Hepatocyte (in vitro differentiated cells): ENCODE results near the gene LRFN4. TPM values are rescaled to one million over a fixed set of nuclear protein-coding genes. Genes with fewer than 3 reads are reported as not detected.

ENCODE experiments used
- DNase-seq: peaks from one replicate; pipeline ENCODE4 v3.0.0-alpha.2; 2016; ENCODE audit warnings: low spot score
- H2AFZ ChIP-seq: fragments of 200-600 bp; sonication (generic); 2 replicates; pipeline ENCODE4 v1.6.0; 2016; ENCODE audit warnings: antibody characterized with exemption, mild to moderate bottlenecking
- H3K27ac ChIP-seq: fragments of 200-600 bp; sonication (generic); 2 replicates; pipeline ENCODE4 v1.5.1; 2016; ENCODE audit warnings: mild to moderate bottlenecking
- H3K27me3 ChIP-seq: fragments of 200-600 bp; sonication (generic); 2 replicates; pipeline ENCODE4 v1.6.1; 2016
- H3K36me3 ChIP-seq: fragments of 200-600 bp; sonication (generic); replicated peaks from 2 replicates; pipeline ENCODE4 v1.5.1; 2016; ENCODE audit warnings: low read depth; ENCODE audit not compliant: insufficient read depth
- H3K4me1 ChIP-seq: fragments of 200-600 bp; sonication (generic); 2 replicates; pipeline ENCODE4 v1.5.1; 2016; ENCODE audit warnings: mild to moderate bottlenecking, moderate library complexity; ENCODE audit not compliant: insufficient read depth
- H3K4me2 ChIP-seq: fragments of 200-600 bp; sonication (generic); 2 replicates; pipeline ENCODE4 v1.6.0; 2016
- H3K4me3 ChIP-seq: fragments of 200-600 bp; sonication (generic); 2 replicates; pipeline ENCODE4 v1.5.1; 2016; ENCODE audit warnings: mild to moderate bottlenecking
- H3K79me2 ChIP-seq: fragments of 200-600 bp; sonication (generic); 2 replicates; pipeline ENCODE4 v1.6.0; 2017; ENCODE audit warnings: mild to moderate bottlenecking
- H3K9me2 ChIP-seq: fragments of 200-600 bp; sonication (generic); replicated peaks from 2 replicates; pipeline ENCODE4 v1.6.0; 2017; ENCODE audit warnings: mild to moderate bottlenecking; ENCODE audit not compliant: insufficient read depth
- H3K9me3 ChIP-seq: fragments of 200-600 bp; sonication (generic); 2 replicates; pipeline ENCODE4 v1.5.1; 2016; ENCODE audit warnings: low read depth, mild to moderate bottlenecking
- H4K20me1 ChIP-seq: fragments of 200-600 bp; sonication (generic); 2 replicates; pipeline ENCODE4 v1.6.0; 2016; ENCODE audit warnings: mild to moderate bottlenecking; ENCODE audit not compliant: insufficient read depth, poor library complexity, severe bottlenecking
- CTCF ChIP-seq: fragments of 200-600 bp; sonication (generic); IDR thresholded peaks from 2 replicates; pipeline ENCODE4 v1.5.1; 2016; ENCODE audit warnings: antibody characterized with exemption, mild to moderate bottlenecking; ENCODE audit not compliant: poor library complexity
- EZH2 ChIP-seq: fragments of 200-600 bp; sonication (generic); IDR thresholded peaks from 2 replicates; pipeline ENCODE4 v1.6.1; 2016; ENCODE audit warnings: antibody characterized with exemption, mild to moderate bottlenecking, borderline replicate concordance
- EZH2phosphoT487 ChIP-seq: fragments of 200-600 bp; sonication (generic); IDR thresholded peaks from one replicate; pipeline ENCODE4 v1.6.1; 2018; ENCODE audit warnings: antibody characterized with exemption, mild to moderate bottlenecking, low read depth, moderate library complexity; ENCODE audit not compliant: unreplicated experiment, severe bottlenecking
- WGBS: methylation state at CpG from one replicate; pipeline ENCODE4 v1.1.6; 2016; ENCODE audit warnings: low lambda C conversion rate; ENCODE audit errors: missing lambda C conversion rate; 5-methylcytosine and 5-hydroxymethylcytosine counted together
- polyA plus RNA-seq: library from polyadenylated mRNA; unstranded; fragments of >200 nt; fragmentation: Nextera tagmentation; extraction: Ambion mirVana; gene quantifications from 2 replicates; pipeline ENCODE4 v1.2.1, GENCODE V29; 2016
- total RNA-seq: library from RNA; depleted of rRNA; stranded (reverse); fragments of >200 nt; gene quantifications from 2 replicates; pipeline ENCODE4 v1.2.3, GENCODE V29; 2014

The LRFN4 gene
- total and polyA plus RNA-seq, 2 experiments from 2014 or later = 15.8 to 30.2 TPM

- peak overlapping the region; percentile 86 for H3K4me3 ChIP-seq
- H3K9me3 ChIP-seq = no peaks in the 10 kb centered on the region
- H3K4me1 ChIP-seq = peaks cover 16% of the 10 kb centered on the region
- WGBS = 20% methylated on average over 16 of the region's 16 CpGs
- no peaks in the 10 kb centered on the region for H3K9me2 ChIP-seq
- H3K4me2 ChIP-seq = peak overlapping the region; percentile 98
- H3K36me3 ChIP-seq = no peaks in the 10 kb centered on the region
- DNase-seq = no peak
- H3K27me3 ChIP-seq = no peaks in the 10 kb centered on the region
- peaks cover 37% of the 10 kb centered on the region for H3K79me2 ChIP-seq
- peak overlapping the region; percentile 88 for H2AFZ ChIP-seq
- peak overlapping the region; percentile 99 for H3K27ac ChIP-seq
- peaks cover 6% of the 10 kb centered on the region for H4K20me1 ChIP-seq
- TF ChIP-seq EZH2 (no peak), CTCF (no peak), EZH2phosphoT487 (no peak)
These were observed 12.9 kb upstream of the LRFN4 start for GRCh38 chr11:66843776-66844495.

- TF ChIP-seq EZH2phosphoT487 (no peak), CTCF (no peak), EZH2 (no peak)
- Histone ChIP-seq H3K4me3 (no peak overlapping the region), H3K27ac (no peak overlapping the region), H3K36me3 (no peaks in the 10 kb centered on the region), H4K20me1 (peaks cover 6% of the 10 kb centered on the region), H3K27me3 (no peaks in the 10 kb centered on the region), H3K79me2 (peaks cover 37% of the 10 kb centered on the region), H2AFZ (no peak overlapping the region), H3K9me2 (no peaks in the 10 kb centered on the region), H3K9me3 (no peaks in the 10 kb centered on the region), H3K4me1 (peaks cover 16% of the 10 kb centered on the region), H3K4me2 (peak overlapping the region; percentile 98)
- no peak for DNase-seq
- 93% methylated on average over 12 of the region's 12 CpGs for WGBS
These were observed 12.2 kb upstream of the LRFN4 start for GRCh38 chr11:66844496-66845142.

GRCh38 chr11:66845143-66845875 is 11.6 kb upstream of the LRFN4 start:
- H3K27ac ChIP-seq = no peak overlapping the region
- DNase-seq = no peak
- H3K4me3 ChIP-seq = no peak overlapping the region
- H3K4me2 ChIP-seq = no peak overlapping the region
- H3K9me3 ChIP-seq = no peaks in the 10 kb centered on the region
- H3K9me2 ChIP-seq = no peaks in the 10 kb centered on the region
- peaks cover 6% of the 10 kb centered on the region for H4K20me1 ChIP-seq
- H3K36me3 ChIP-seq = no peaks in the 10 kb centered on the region
- 95% methylated on average over 10 of the region's 15 CpGs for WGBS
- H3K79me2 ChIP-seq = peaks cover 37% of the 10 kb centered on the region
- no peaks in the 10 kb centered on the region for H3K27me3 ChIP-seq
- no peak for TF ChIP-seq EZH2
- no peak for TF ChIP-seq CTCF
- no peak for TF ChIP-seq EZH2phosphoT487
- H3K4me1 ChIP-seq = peaks cover 16% of the 10 kb centered on the region
- H2AFZ ChIP-seq = no peak overlapping the region
